CD4-positive, alpha-beta T cell (primary cell): Measurements from ENCODE around the gene TMC7. TPM values are rescaled to one million over a fixed set of nuclear protein-coding genes. Genes with fewer than 3 reads are reported as not detected.

Experiments
- ATAC-seq: fragments of 200-7000 bp; cut with Tn5 transposase; one replicate; pipeline ENCODE4 v1.10.0; 2022; ENCODE audit warnings: mild to moderate bottlenecking; ENCODE audit not compliant: poor library complexity
- CTCF ChIA-PET: fragments of 350-600 bp; sonication (Branson Sonifier 250); formaldehyde crosslinking; loops from one replicate; lab custom pipeline; 2021; ENCODE audit warnings: antibody characterized with exemption, inconsistent platforms; lab: Charles Lee
- POLR2A ChIA-PET: fragments of 350-600 bp; sonication (Branson Sonifier 250); formaldehyde crosslinking; loops from one replicate; lab custom pipeline; 2021; ENCODE audit warnings: antibody characterized with exemption, inconsistent platforms; lab: Charles Lee
- DNase-seq, 14 experiments: peaks; one replicate each; pipeline ENCODE4 v3.0.0-alpha.2; 2013 to 2020; ENCODE audit warnings: mixed read lengths in 2 of 14
- H3K27ac ChIP-seq, 2 donors: one replicate each; pipeline versions ENCODE4 v1.5.1 to v1.7.0; 2013; ENCODE audit warnings: low read length in 2 of 2, low read depth in 1 of 2, mild to moderate bottlenecking in 1 of 2
- H3K27me3 ChIP-seq, 2 experiments: 1 replicate in 1 of 2; 2 replicates in 1 of 2; pipeline versions ENCODE4 v1.6.1 to v1.7.0; 2013; ENCODE audit warnings: low read length in 2 of 2, control low read depth in 1 of 2, mild to moderate bottlenecking in 1 of 2, moderate library complexity in 1 of 2; ENCODE audit not compliant: insufficient read depth in 2 of 2, control insufficient read depth in 1 of 2
- H3K36me3 ChIP-seq: one replicate; pipeline ENCODE4 v1.6.1; 2013; ENCODE audit warnings: low read length, control low read depth; ENCODE audit not compliant: insufficient read depth
- H3K4me1 ChIP-seq: one replicate; pipeline ENCODE4 v1.6.1; 2013; ENCODE audit warnings: low read length, control low read depth; ENCODE audit not compliant: insufficient read depth
- H3K4me3 ChIP-seq: one replicate; pipeline ENCODE4 v1.5.1; 2013; ENCODE audit warnings: mild to moderate bottlenecking, low read length, moderate library complexity
- H3K9me3 ChIP-seq, 2 experiments: 1 replicate in 1 of 2; 2 replicates in 1 of 2; pipeline versions ENCODE4 v1.6.1 to v1.7.0; 2013; ENCODE audit warnings: low read length in 2 of 2, mild to moderate bottlenecking in 2 of 2, control low read depth in 1 of 2, moderate library complexity in 1 of 2; ENCODE audit not compliant: control insufficient read depth in 1 of 2, insufficient read depth in 1 of 2
- H3K27ac Mint-ChIP-seq: one replicate; pipeline ENCODE4 v1.8.0; 2020; ENCODE audit warnings: mixed read lengths
- H3K27me3 Mint-ChIP-seq: one replicate; pipeline ENCODE4 v1.8.0; 2021; ENCODE audit warnings: mixed read lengths
- H3K36me3 Mint-ChIP-seq: one replicate; pipeline ENCODE4 v1.8.0; 2021; ENCODE audit warnings: low read depth, mixed read lengths
- H3K4me1 Mint-ChIP-seq: one replicate; pipeline ENCODE4 v1.8.0; 2021; ENCODE audit warnings: low read depth, mixed read lengths
- H3K4me3 Mint-ChIP-seq: one replicate; pipeline ENCODE4 v1.8.0; 2020; ENCODE audit warnings: mild to moderate bottlenecking, mixed read lengths
- H3K9me3 Mint-ChIP-seq: one replicate; pipeline ENCODE4 v1.8.0; 2020; ENCODE audit warnings: mixed read lengths
- intact Hi-C, 2 experiments: fragments of 100-400 bp; cut with DNase I in 1 of 2; cut with micrococcal nuclease in 1 of 2; formaldehyde crosslinking; loops; one replicate each; pipeline versions ENCODE4 v1.15.1 to v1.9.0; 2023 to 2025; cut with DNase I, micrococcal nuclease
- polyA plus RNA-seq, 2 donors: library from polyadenylated mRNA; unstranded; fragments of 120-200 nt; gene quantifications; one replicate each; pipeline ENCODE4 v1.2.1, GENCODE V29; 2013
- total RNA-seq, 174 experiments: library from RNA in 2 of 174; stranded (reverse) in 2 of 174; gene quantifications; one replicate each; pipeline ENCODE4 v1.2.3 and lab custom pipeline; 2021 to 2026
- TF ChIP-seq, protein P1 (sequence below): fragments of 200-600 bp; IDR thresholded peaks from one replicate; pipeline ENCODE4 v1.8.0; 2022; ENCODE audit warnings: antibody characterized with exemption, mild to moderate bottlenecking

The TMC7 gene
- not detected for total RNA-seq
- 0.03 TPM for polyA plus RNA-seq (2013, experiment 1 of 2)
- 0.07 TPM for polyA plus RNA-seq (2013, experiment 2 of 2)
- 0 to 0.32 (median 0) reads per million in 172 experiments for total RNA-seq (lab: John Stamatoyannopoulos, UW)

DNA sequence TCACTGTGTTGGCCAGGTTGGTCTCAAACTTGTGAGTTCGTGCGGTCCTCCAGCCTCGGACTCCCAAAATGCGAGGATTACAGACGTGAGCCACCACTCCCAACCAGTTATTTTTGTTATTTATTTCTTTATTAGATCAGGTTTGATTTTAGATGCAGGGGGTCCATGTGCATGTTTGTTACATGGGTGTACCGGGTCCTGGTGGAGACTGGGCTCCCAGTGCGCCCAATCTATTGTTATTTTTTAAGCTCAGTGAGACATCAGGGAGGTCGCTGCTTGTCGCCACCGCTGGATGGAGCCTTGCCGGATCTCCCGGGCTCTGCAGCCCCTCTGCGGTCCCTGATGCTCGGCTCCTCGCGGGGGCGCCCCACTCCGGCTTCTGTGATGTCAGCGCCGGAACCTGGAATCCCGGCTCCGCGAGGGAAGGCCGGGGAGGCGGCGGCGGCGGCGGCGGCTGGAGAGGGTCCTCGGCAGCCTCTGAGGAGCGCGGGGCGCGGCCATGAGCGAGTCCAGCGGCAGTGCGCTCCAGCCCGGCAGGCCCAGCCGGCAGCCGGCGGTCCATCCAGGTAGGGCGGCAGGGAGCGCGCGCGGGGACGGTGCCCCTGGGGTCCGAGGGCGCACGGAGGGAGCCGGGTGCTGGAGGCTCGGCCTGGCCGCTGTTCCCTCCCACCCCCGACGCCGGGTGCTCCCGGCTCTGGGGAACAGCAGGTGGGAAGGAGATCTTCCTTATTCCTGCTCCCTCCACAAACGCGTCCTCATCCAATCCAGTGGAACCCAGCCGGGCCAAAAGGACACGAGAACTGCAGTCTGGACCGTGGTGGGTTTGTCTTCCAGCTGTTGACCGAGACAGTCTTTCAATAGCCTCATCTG, at the start of gene TMC7:
Gene TMC7 (plus strand): TSS at position 370 of the 870 bp plus-strand sequence. CDS start 130 bp downstream, at position 500.
- intact Hi-C loops: no loop called here
- DNase-seq (peak in 2 of 14 experiments; percentile 7 to 14), ATAC-seq (no peak)
- Mint-ChIP-seq H3K4me1 (no peaks in the 10 kb centered on the region), H3K4me3 (no peak within 1 kb of the TSS), H3K36me3 (no peaks in the 10 kb centered on the region), H3K27me3 (peaks cover 53% of the 10 kb centered on the region), H3K9me3 (no peaks in the 10 kb centered on the region), H3K27ac (no peak within 1 kb of the TSS)
- H3K27ac ChIP-seq: no peak within 1 kb of the TSS
- ChIA-PET CTCF (no interaction called here), POLR2A (no interaction called here)
- H3K4me1 ChIP-seq: no peaks in the 10 kb centered on the region
- no peaks in the 10 kb centered on the region for H3K36me3 ChIP-seq
- H3K4me3 ChIP-seq: no peak within 1 kb of the TSS
- peaks cover 13 to 26% of the 10 kb centered on the region in 2 experiments for H3K27me3 ChIP-seq
- no peaks in the 10 kb centered on the region for H3K9me3 ChIP-seq
- TF ChIP-seq, protein P1, sequence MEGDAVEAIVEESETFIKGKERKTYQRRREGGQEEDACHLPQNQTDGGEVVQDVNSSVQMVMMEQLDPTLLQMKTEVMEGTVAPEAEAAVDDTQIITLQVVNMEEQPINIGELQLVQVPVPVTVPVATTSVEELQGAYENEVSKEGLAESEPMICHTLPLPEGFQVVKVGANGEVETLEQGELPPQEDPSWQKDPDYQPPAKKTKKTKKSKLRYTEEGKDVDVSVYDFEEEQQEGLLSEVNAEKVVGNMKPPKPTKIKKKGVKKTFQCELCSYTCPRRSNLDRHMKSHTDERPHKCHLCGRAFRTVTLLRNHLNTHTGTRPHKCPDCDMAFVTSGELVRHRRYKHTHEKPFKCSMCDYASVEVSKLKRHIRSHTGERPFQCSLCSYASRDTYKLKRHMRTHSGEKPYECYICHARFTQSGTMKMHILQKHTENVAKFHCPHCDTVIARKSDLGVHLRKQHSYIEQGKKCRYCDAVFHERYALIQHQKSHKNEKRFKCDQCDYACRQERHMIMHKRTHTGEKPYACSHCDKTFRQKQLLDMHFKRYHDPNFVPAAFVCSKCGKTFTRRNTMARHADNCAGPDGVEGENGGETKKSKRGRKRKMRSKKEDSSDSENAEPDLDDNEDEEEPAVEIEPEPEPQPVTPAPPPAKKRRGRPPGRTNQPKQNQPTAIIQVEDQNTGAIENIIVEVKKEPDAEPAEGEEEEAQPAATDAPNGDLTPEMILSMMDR: no peak

DNA sequence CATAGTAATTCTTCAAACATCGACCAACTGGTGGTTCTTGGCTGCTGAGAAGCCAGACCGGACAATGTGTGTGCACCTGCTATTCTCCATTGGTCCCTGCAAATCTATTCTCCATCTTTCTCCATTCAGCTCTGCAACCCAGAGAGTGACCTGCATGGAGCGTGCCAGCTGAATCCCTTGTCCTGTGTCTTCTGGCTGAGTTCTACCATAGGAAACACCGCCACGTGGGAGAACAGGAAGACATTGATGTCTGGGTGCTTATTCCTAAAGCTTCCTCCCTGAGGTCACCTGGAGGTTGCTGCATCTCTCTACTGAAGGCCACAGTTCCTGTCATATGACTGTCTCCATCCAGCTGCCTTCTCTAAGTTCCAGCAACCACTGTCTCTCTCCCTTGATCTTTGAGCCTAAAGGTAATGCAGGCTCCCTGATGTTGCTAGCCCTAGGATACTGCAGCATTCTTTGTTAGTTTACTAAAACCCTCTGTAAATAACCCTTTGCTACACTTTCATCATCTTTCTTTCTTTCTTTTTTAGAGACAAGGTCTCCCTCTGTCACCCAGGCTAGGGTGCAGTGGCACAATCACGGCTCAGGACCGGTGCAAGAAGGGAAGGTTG, 46.9 kb upstream of the TMC7 start:
- DNase-seq (no peak), ATAC-seq (no peak)
- intact Hi-C loops: no loop called here
- no peaks in the 10 kb centered on the region for H3K4me1 ChIP-seq
- POLR2A ChIA-PET: interaction anchor here (1.4 kb wide), 1 partner anchor 135 kb away, joined by 4 read pairs; the partner anchor contains the start of gene ARL6IP1
- H3K27me3 ChIP-seq: no peaks in the 10 kb centered on the region
- Mint-ChIP-seq H3K4me3 (no peak overlapping the region), H3K27ac (no peak overlapping the region), H3K36me3 (no peaks in the 10 kb centered on the region), H3K9me3 (no peaks in the 10 kb centered on the region), H3K4me1 (peaks cover 5% of the 10 kb centered on the region), H3K27me3 (no peaks in the 10 kb centered on the region)
- H3K36me3 ChIP-seq: no peaks in the 10 kb centered on the region
- TF ChIP-seq, protein P1: no peak
- no peaks in the 10 kb centered on the region for H3K9me3 ChIP-seq
- no peak overlapping the region for H3K4me3 ChIP-seq
- CTCF ChIA-PET: no interaction called here
- H3K27ac ChIP-seq: no peak overlapping the region

DNA sequence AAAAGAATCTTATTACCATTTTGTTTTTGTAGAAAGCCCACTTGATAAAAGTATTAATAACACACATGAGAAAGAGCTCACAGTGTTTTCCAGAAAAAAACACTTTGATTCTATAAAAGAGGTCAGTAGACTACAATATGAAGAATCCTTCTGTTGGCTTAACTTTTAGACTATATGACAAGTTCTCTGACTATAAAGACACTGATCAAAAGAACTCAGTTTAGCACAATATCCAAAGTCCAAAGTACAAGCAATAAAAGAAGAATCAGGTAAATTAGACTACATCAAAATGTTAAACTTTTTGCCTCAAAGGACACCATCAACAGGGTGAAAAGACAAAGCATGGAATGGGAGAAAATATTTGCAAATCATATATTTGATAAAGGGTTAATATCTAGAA, 46.3 kb upstream of the TMC7 start:
- POLR2A ChIA-PET: interaction anchor here (1.4 kb wide), 1 partner anchor 136 kb away, joined by 4 read pairs; the partner anchor contains the start of gene ARL6IP1
- intact Hi-C loops: no loop called here
- no peak for DNase-seq

More for the DNA sequence above, 46.3 kb upstream of the TMC7 start:
- ATAC-seq: no peak
- no peaks in the 10 kb centered on the region for H3K9me3 ChIP-seq
- no peak overlapping the region for H3K4me3 ChIP-seq
- no peaks in the 10 kb centered on the region for H3K36me3 ChIP-seq
- no peak overlapping the region for H3K27ac ChIP-seq
- peaks cover 5% of the 10 kb centered on the region for H3K4me1 Mint-ChIP-seq
- no peaks in the 10 kb centered on the region for H3K36me3 Mint-ChIP-seq
- no peaks in the 10 kb centered on the region for H3K9me3 Mint-ChIP-seq
- H3K27me3 Mint-ChIP-seq: no peaks in the 10 kb centered on the region
- TF ChIP-seq, protein P1: no peak
- H3K4me1 ChIP-seq: no peaks in the 10 kb centered on the region
- CTCF ChIA-PET: no interaction called here
- H3K27me3 ChIP-seq: no peaks in the 10 kb centered on the region
- H3K27ac Mint-ChIP-seq: no peak overlapping the region
- H3K4me3 Mint-ChIP-seq: no peak overlapping the region
